ENCODE data around the gene RXRA. TPM values are rescaled to one million over a fixed set of nuclear protein-coding genes. Genes with fewer than 3 reads are reported as not detected.

RXRA gene
- total and polyA plus RNA-seq, 4 donors: 41.5 to 116 (median 74.1) TPM

- H3K27me3 ChIP-seq (ENCODE audit: control insufficient read depth in 4 of 4, insufficient read depth in 4 of 4, low read length in 3 of 4): no peaks in the 10 kb centered on the region
- 80% methylated on average over 15 of the region's 15 CpGs for WGBS
- H3K9me3 ChIP-seq (ENCODE audit: control insufficient read depth in 4 of 4, low read length in 3 of 4): no peaks in the 10 kb centered on the region
- H3K36me3 ChIP-seq (ENCODE audit: control insufficient read depth in 4 of 4, insufficient read depth in 3 of 4, low read depth in 1 of 4, low read length in 3 of 4): no peaks in the 10 kb centered on the region
- DNase-seq (ENCODE audit: low spot score): no peak
- peak overlapping the region; percentile 44 to 70 for H3K27ac ChIP-seq (ENCODE audit: low read depth in 1 of 2, low read length in 2 of 2)
- peaks cover 0 to 2% (median 0%) of the 10 kb centered on the region in 4 donors for H3K4me1 ChIP-seq (ENCODE audit: control insufficient read depth in 4 of 4, insufficient read depth in 4 of 4, low read length in 3 of 4)
- no peak for TF ChIP-seq FOXA1 (IDR thresholded peaks at IDR 0.05)
- TF ChIP-seq ZBTB33 (IDR thresholded peaks at IDR 0.05): no peak
- TF ChIP-seq, protein P1, sequence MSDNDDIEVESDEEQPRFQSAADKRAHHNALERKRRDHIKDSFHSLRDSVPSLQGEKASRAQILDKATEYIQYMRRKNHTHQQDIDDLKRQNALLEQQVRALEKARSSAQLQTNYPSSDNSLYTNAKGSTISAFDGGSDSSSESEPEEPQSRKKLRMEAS (IDR thresholded peaks at IDR 0.05): no peak
- TF ChIP-seq RXRA (IDR thresholded peaks at IDR 0.05): no peak
- no peak for TF ChIP-seq HNF4A (conservative IDR thresholded peaks at IDR 0.05)
- no peak for TF ChIP-seq TAF1 (conservative IDR thresholded peaks at IDR 0.05)
- no peak for TF ChIP-seq NR2F2 (IDR thresholded peaks at IDR 0.05)
- TF ChIP-seq EGR1 (IDR thresholded peaks at IDR 0.05; ENCODE audit: low read depth in 2 of 2): no peak
- TF ChIP-seq RAD21 (IDR thresholded peaks at IDR 0.05): no peak
- TF ChIP-seq SP1 (IDR thresholded peaks at IDR 0.05): no peak
- no peak for TF ChIP-seq FOXA2 (IDR thresholded peaks at IDR 0.05)
- no peak overlapping the region for H3K4me3 ChIP-seq (ENCODE audit: low read depth in 1 of 3, low read length in 3 of 3)
- H3K9ac ChIP-seq (ENCODE audit: low read depth in 1 of 2, low read length in 2 of 2): no peak overlapping the region
Observed at GRCh38 chr9:134455537-134455933, 129.3 kb downstream of the RXRA start.

DNA sequence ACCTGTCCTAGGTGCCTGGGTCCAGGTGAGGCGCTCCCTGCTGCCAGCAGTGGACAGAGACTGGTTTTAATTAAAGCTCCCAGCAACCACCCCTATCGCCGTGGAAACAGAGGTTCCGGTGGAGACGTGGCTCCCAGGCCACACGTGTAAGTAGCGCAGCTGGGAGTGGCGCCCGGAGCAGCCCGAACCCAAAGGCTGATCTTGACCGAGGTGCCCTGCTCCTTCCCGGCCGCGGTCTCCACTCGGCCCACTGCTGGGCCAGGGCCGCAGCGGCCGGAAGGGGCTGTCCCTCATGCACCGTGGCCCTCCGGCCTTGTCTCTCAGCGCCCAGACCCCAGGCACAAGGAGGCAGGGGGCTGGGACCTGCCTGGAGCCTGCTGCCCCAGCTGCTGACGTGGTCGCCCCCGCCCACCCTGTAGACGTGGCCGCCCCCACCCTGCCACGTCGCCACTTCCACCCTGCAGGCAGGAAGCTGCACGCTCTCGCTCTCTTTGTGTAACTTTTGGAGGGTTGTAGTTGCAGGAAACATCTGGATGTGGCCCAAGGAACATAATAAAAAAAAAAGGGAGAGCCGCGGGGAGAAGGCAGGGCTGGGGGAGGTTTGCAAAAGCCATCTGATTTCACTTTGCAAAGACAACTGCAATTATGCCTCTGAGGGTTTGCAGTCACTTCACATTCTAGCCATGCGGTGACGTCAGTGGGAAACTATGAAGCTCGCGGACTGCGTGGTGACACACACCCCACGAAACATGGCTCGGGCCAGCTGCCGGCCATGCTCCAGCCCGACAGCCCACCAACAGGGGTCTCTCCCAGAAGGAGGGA, 129.9 kb downstream of the RXRA start:
- Histone ChIP-seq H3K4me3 (ENCODE audit: low read depth in 1 of 3, low read length in 3 of 3) (peak overlapping the region in 1 of 3 donors; percentile 8), H3K27me3 (ENCODE audit: control insufficient read depth in 4 of 4, insufficient read depth in 4 of 4, low read length in 3 of 4) (no peaks in the 10 kb centered on the region), H3K4me1 (ENCODE audit: control insufficient read depth in 4 of 4, insufficient read depth in 4 of 4, low read length in 3 of 4) (peaks cover 0 to 2% (median 0%) of the 10 kb centered on the region in 4 donors), H3K9ac (ENCODE audit: low read depth in 1 of 2, low read length in 2 of 2) (no peak overlapping the region), H3K36me3 (ENCODE audit: control insufficient read depth in 4 of 4, insufficient read depth in 3 of 4, low read depth in 1 of 4, low read length in 3 of 4) (no peaks in the 10 kb centered on the region), H3K9me3 (ENCODE audit: control insufficient read depth in 4 of 4, low read length in 3 of 4) (peaks cover 0 to under 1% (median 0%) of the 10 kb centered on the region in 4 donors), H3K27ac (ENCODE audit: low read depth in 1 of 2, low read length in 2 of 2) (peak overlapping the region; percentile 70 to 71)
- TF ChIP-seq SP1 (IDR thresholded peaks at IDR 0.05): peak; percentile 56
- no peak for TF ChIP-seq TAF1 (conservative IDR thresholded peaks at IDR 0.05)
- TF ChIP-seq FOXA1 (IDR thresholded peaks at IDR 0.05): no peak
- 58% methylated on average over 41 of the region's 41 CpGs for WGBS
- DNase-seq (ENCODE audit: low spot score): peak; percentile 55

- H3K36me3 ChIP-seq (ENCODE audit: control insufficient read depth in 4 of 4, insufficient read depth in 3 of 4, low read depth in 1 of 4, low read length in 3 of 4): no peaks in the 10 kb centered on the region
- H3K27ac ChIP-seq (ENCODE audit: low read depth in 1 of 2, low read length in 2 of 2): peak overlapping the region; percentile 70 to 71
- no peak overlapping the region for H3K9ac ChIP-seq (ENCODE audit: low read depth in 1 of 2, low read length in 2 of 2)
- H3K9me3 ChIP-seq (ENCODE audit: control insufficient read depth in 4 of 4, low read length in 3 of 4): peaks cover 0 to 5% (median 4%) of the 10 kb centered on the region in 4 donors
- DNase-seq (ENCODE audit: low spot score): no peak
- H3K4me1 ChIP-seq (ENCODE audit: control insufficient read depth in 4 of 4, insufficient read depth in 4 of 4, low read length in 3 of 4): peaks cover 0 to 2% (median 0%) of the 10 kb centered on the region in 4 donors
- WGBS: 87% methylated on average over 12 of the region's 12 CpGs
- H3K27me3 ChIP-seq (ENCODE audit: control insufficient read depth in 4 of 4, insufficient read depth in 4 of 4, low read length in 3 of 4): no peaks in the 10 kb centered on the region
- no peak overlapping the region for H3K4me3 ChIP-seq (ENCODE audit: low read depth in 1 of 3, low read length in 3 of 3)
- TF ChIP-seq, protein P1 (IDR thresholded peaks at IDR 0.05): no peak
- no peak for TF ChIP-seq REST (IDR thresholded peaks at IDR 0.05)
- TF ChIP-seq ZBTB33 (IDR thresholded peaks at IDR 0.05): no peak
- TF ChIP-seq TAF1 (conservative IDR thresholded peaks at IDR 0.05): no peak
- TF ChIP-seq FOXA2 (IDR thresholded peaks at IDR 0.05): no peak
- no peak for TF ChIP-seq FOXA1 (IDR thresholded peaks at IDR 0.05)
- no peak for TF ChIP-seq HNF4G (IDR thresholded peaks at IDR 0.05)
- no peak for TF ChIP-seq SP1 (IDR thresholded peaks at IDR 0.05)
- TF ChIP-seq HNF4A (conservative IDR thresholded peaks at IDR 0.05): no peak
- no peak for TF ChIP-seq RXRA (IDR thresholded peaks at IDR 0.05)
- TF ChIP-seq NR2F2 (IDR thresholded peaks at IDR 0.05): no peak
- TF ChIP-seq RAD21 (IDR thresholded peaks at IDR 0.05): no peak
- no peak for TF ChIP-seq GABPA (IDR thresholded peaks at IDR 0.05 in 1 of 2, conservative IDR thresholded peaks at IDR 0.05 in 1 of 2)
- TF ChIP-seq, protein P2, sequence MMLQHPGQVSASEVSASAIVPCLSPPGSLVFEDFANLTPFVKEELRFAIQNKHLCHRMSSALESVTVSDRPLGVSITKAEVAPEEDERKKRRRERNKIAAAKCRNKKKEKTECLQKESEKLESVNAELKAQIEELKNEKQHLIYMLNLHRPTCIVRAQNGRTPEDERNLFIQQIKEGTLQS (IDR thresholded peaks at IDR 0.05): no peak
- no peak for TF ChIP-seq YY1 (IDR thresholded peaks at IDR 0.05)
Observed at GRCh38 chr9:134456756-134457305, 130.6 kb downstream of the RXRA start.
